Gastrocnemius medialis (tissue), 4 donors: Measurements from ENCODE around the gene RALGPS2.

Experiments used
- CTCF ChIP-seq, 5 experiments: fragments of 450-650 bp in 3 of 5; fragments of 200-600 bp in 2 of 5; sonication (generic) in 2 of 5; IDR thresholded peaks in 4 of 5; conservative IDR thresholded peaks in 1 of 5; 1 replicate in 4 of 5; 2 replicates in 1 of 5; pipeline ENCODE4 v1.5.1; 2016 to 2019; ENCODE audit warnings: antibody characterized with exemption in 5 of 5, mild to moderate bottlenecking in 3 of 5, moderate library complexity in 3 of 5
- POLR2A ChIP-seq, 2 donors: fragments of 450-650 bp; IDR thresholded peaks; one replicate each; pipeline ENCODE4 v1.6.1; 2017; ENCODE audit warnings: antibody characterized with exemption in 2 of 2, mild to moderate bottlenecking in 2 of 2, moderate library complexity in 2 of 2

- TF ChIP-seq POLR2A (IDR thresholded peaks at IDR 0.05): no peak
- TF ChIP-seq CTCF (IDR thresholded peaks at IDR 0.05 in 4 of 5, conservative IDR thresholded peaks at IDR 0.05 in 1 of 5): no peak
These were observed 185.0 kb downstream of the RALGPS2 start for GRCh38 chr1:178910023-178910422.
